ENCODE results near the gene PKNOX1.
"Not testable (repeated sequence)": the region's sequence is repeated elsewhere in the genome, so short reads cannot be mapped to it uniquely, and the experiment has no call there.

The PKNOX1 gene

GRCh38 chr21:43044547-43044946 lies 70.2 kb downstream of the PKNOX1 start:
- not testable (repeated sequence) for H3K4me3 ChIP-seq (ENCODE audit: low read length); H3K9me3 ChIP-seq (ENCODE audit: control insufficient read depth, low read depth, low read length); H3K9ac ChIP-seq (ENCODE audit: low read length); H3K36me3 ChIP-seq (ENCODE audit: control insufficient read depth, low read depth, low read length); H3K27ac ChIP-seq (ENCODE audit: low read length); H3K4me1 ChIP-seq (ENCODE audit: control insufficient read depth, low read depth, low read length); H3K27me3 ChIP-seq (ENCODE audit: control insufficient read depth, insufficient read depth, low read length)

GRCh38 chr21:43045165-43045875 lies 71.0 kb downstream of the PKNOX1 start:
- H3K4me1 ChIP-seq (ENCODE audit: control insufficient read depth, low read depth, low read length); H3K27me3 ChIP-seq (ENCODE audit: control insufficient read depth, insufficient read depth, low read length); H3K27ac ChIP-seq (ENCODE audit: low read length); H3K4me3 ChIP-seq (ENCODE audit: low read length); H3K9me3 ChIP-seq (ENCODE audit: control insufficient read depth, low read depth, low read length); H3K36me3 ChIP-seq (ENCODE audit: control insufficient read depth, low read depth, low read length); H3K9ac ChIP-seq (ENCODE audit: low read length): not testable (repeated sequence)

- H3K27ac ChIP-seq (ENCODE audit: low read length); H3K36me3 ChIP-seq (ENCODE audit: control insufficient read depth, low read depth, low read length); H3K9ac ChIP-seq (ENCODE audit: low read length); H3K4me3 ChIP-seq (ENCODE audit: low read length); H3K4me1 ChIP-seq (ENCODE audit: control insufficient read depth, low read depth, low read length); H3K9me3 ChIP-seq (ENCODE audit: control insufficient read depth, low read depth, low read length); H3K27me3 ChIP-seq (ENCODE audit: control insufficient read depth, insufficient read depth, low read length): not testable (repeated sequence)
These were observed 71.8 kb downstream of the PKNOX1 start for GRCh38 chr21:43045876-43046821.

GRCh38 chr21:43053112-43053511 lies 78.8 kb downstream of the PKNOX1 start:
- H3K36me3 ChIP-seq (ENCODE audit: control insufficient read depth, low read depth, low read length); H3K9ac ChIP-seq (ENCODE audit: low read length); H3K4me3 ChIP-seq (ENCODE audit: low read length); H3K4me1 ChIP-seq (ENCODE audit: control insufficient read depth, low read depth, low read length); H3K9me3 ChIP-seq (ENCODE audit: control insufficient read depth, low read depth, low read length); H3K27ac ChIP-seq (ENCODE audit: low read length); H3K27me3 ChIP-seq (ENCODE audit: control insufficient read depth, insufficient read depth, low read length): not testable (repeated sequence)

- not testable (repeated sequence) for H3K4me1 ChIP-seq (ENCODE audit: control insufficient read depth, low read depth, low read length); H3K36me3 ChIP-seq (ENCODE audit: control insufficient read depth, low read depth, low read length); H3K4me3 ChIP-seq (ENCODE audit: low read length); H3K27me3 ChIP-seq (ENCODE audit: control insufficient read depth, insufficient read depth, low read length); H3K9ac ChIP-seq (ENCODE audit: low read length); H3K9me3 ChIP-seq (ENCODE audit: control insufficient read depth, low read depth, low read length); H3K27ac ChIP-seq (ENCODE audit: low read length)
These were observed 88.7 kb downstream of the PKNOX1 start for GRCh38 chr21:43062955-43063664.

- not testable (repeated sequence) for H3K27me3 ChIP-seq (ENCODE audit: control insufficient read depth, insufficient read depth, low read length); H3K4me3 ChIP-seq (ENCODE audit: low read length); H3K4me1 ChIP-seq (ENCODE audit: control insufficient read depth, low read depth, low read length); H3K9ac ChIP-seq (ENCODE audit: low read length); H3K36me3 ChIP-seq (ENCODE audit: control insufficient read depth, low read depth, low read length); H3K27ac ChIP-seq (ENCODE audit: low read length); H3K9me3 ChIP-seq (ENCODE audit: control insufficient read depth, low read depth, low read length)
These were observed 90.0 kb downstream of the PKNOX1 start for GRCh38 chr21:43064265-43064917.

GRCh38 chr21:43065991-43066390 lies 91.6 kb downstream of the PKNOX1 start:
- H3K9me3 ChIP-seq (ENCODE audit: control insufficient read depth, low read depth, low read length); H3K9ac ChIP-seq (ENCODE audit: low read length); H3K27ac ChIP-seq (ENCODE audit: low read length); H3K27me3 ChIP-seq (ENCODE audit: control insufficient read depth, insufficient read depth, low read length); H3K4me3 ChIP-seq (ENCODE audit: low read length); H3K36me3 ChIP-seq (ENCODE audit: control insufficient read depth, low read depth, low read length); H3K4me1 ChIP-seq (ENCODE audit: control insufficient read depth, low read depth, low read length): not testable (repeated sequence)

- H3K4me3 ChIP-seq (ENCODE audit: low read length); H3K9me3 ChIP-seq (ENCODE audit: control insufficient read depth, low read depth, low read length); H3K27me3 ChIP-seq (ENCODE audit: control insufficient read depth, insufficient read depth, low read length); H3K36me3 ChIP-seq (ENCODE audit: control insufficient read depth, low read depth, low read length); H3K9ac ChIP-seq (ENCODE audit: low read length); H3K27ac ChIP-seq (ENCODE audit: low read length); H3K4me1 ChIP-seq (ENCODE audit: control insufficient read depth, low read depth, low read length): not testable (repeated sequence)
These were observed 92.3 kb downstream of the PKNOX1 start for GRCh38 chr21:43066690-43067089.

GRCh38 chr21:43068065-43068464 lies 93.7 kb downstream of the PKNOX1 start:
- not testable (repeated sequence) for H3K27me3 ChIP-seq (ENCODE audit: control insufficient read depth, insufficient read depth, low read length); H3K36me3 ChIP-seq (ENCODE audit: control insufficient read depth, low read depth, low read length); H3K4me1 ChIP-seq (ENCODE audit: control insufficient read depth, low read depth, low read length); H3K4me3 ChIP-seq (ENCODE audit: low read length); H3K27ac ChIP-seq (ENCODE audit: low read length); H3K9ac ChIP-seq (ENCODE audit: low read length); H3K9me3 ChIP-seq (ENCODE audit: control insufficient read depth, low read depth, low read length)

GRCh38 chr21:43069682-43070081 lies 95.3 kb downstream of the PKNOX1 start:
- not testable (repeated sequence) for H3K36me3 ChIP-seq (ENCODE audit: control insufficient read depth, low read depth, low read length); H3K4me3 ChIP-seq (ENCODE audit: low read length); H3K4me1 ChIP-seq (ENCODE audit: control insufficient read depth, low read depth, low read length); H3K27ac ChIP-seq (ENCODE audit: low read length); H3K9ac ChIP-seq (ENCODE audit: low read length); H3K27me3 ChIP-seq (ENCODE audit: control insufficient read depth, insufficient read depth, low read length); H3K9me3 ChIP-seq (ENCODE audit: control insufficient read depth, low read depth, low read length)

GRCh38 chr21:43072742-43073141 lies 98.4 kb downstream of the PKNOX1 start:
- H3K4me1 ChIP-seq (ENCODE audit: control insufficient read depth, low read depth, low read length), result not testable (repeated sequence)

More at GRCh38 chr21:43072742-43073141, 98.4 kb downstream of the PKNOX1 start:
- not testable (repeated sequence) for H3K4me3 ChIP-seq (ENCODE audit: low read length); H3K27me3 ChIP-seq (ENCODE audit: control insufficient read depth, insufficient read depth, low read length); H3K9me3 ChIP-seq (ENCODE audit: control insufficient read depth, low read depth, low read length); H3K36me3 ChIP-seq (ENCODE audit: control insufficient read depth, low read depth, low read length); H3K27ac ChIP-seq (ENCODE audit: low read length); H3K9ac ChIP-seq (ENCODE audit: low read length)
